Stimulated activated CD4-positive, alpha-beta T cell treated with anti-CD3 and anti-CD28 coated beads, Interleukin-1b, Interleukin-23, amount 100 ng/mL, for 48 hours (primary cell): ENCODE results near the gene KHDC1L.
"Not testable (repeated sequence)": the region's sequence is repeated elsewhere in the genome, so short reads cannot be mapped to it uniquely, and the experiment has no call there.

Experiments used
- DNase-seq: peaks from one replicate; pipeline ENCODE4 v3.0.0-alpha.2; 2020

The KHDC1L gene

DNA sequence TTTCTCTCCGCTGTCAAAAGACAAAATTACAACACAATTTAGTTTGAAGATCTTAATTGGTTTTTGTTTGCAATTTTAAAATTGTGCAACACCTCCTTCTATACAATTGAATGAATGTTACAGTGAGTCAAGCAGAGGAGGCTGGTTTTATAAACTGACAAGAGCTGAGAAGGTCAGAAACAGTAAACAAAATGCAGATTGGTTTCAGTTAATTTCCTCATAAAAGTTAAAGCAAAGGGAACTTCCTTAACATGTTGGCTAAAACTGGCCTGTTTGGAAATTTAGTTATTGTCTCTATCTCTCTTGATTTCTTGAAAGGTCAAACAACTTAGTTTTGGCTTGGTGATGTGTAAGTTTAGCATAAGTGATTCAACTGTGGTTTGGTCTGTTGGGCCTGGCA, 22.2 kb downstream of the KHDC1L start:
- no peak for DNase-seq

DNA sequence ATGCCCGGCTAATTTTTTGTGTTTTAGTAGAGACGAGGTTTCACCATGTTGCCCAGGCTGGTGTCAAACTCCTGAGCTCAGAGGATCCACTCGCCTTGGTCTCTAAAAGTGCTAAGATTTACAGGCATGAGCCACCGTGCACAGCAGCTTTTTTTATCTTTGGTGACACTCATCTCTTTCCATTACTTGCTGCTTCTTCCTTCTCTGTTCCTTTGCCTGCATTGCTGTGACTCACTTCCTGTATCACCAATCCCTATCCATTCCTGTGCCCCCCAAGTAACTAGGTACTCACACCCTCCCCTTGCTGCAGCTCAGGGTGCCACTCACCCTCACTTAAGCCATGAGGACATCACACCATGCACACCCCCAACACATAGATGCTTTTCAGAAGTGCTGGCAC, 24.6 kb downstream of the KHDC1L start:
- DNase-seq = no peak

DNA sequence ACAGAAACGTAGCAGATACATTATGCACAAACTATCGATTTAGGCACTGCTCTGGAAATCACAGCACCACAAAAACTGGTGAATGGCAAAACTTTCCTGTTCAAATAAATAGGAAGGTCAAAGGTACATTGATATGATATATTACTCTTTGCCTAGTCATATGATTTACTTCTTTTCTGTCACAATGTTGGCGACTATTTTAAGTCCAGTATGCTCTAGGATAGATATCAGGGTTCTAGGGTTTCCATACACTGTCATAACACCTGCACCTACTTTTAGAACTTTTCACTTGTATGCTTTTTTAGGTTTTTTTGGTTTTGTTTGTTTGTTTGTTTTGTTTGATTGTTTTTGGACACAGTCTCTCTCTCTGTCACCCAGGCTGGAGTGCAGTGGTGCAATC, 25.0 kb downstream of the KHDC1L start:
- DNase-seq = no peak

DNA sequence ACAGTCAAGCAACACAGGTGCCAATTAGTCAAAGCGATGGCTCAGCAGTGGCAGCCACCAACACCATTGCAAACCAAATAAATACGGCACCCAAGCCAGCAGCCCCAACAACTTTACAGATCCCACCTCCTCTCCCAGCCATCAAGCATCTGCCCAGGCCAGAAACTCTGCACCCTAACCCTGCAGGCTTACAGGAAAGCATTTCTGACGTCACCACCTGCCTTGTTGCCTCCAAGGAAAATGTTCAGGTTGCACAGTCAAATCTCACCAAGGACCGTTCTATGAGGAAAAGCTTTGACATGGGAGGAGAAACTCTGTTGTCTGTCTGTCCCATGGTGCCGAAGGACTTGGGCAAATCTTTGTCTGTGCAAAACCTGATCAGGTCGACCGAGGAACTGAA, 30.6 kb downstream of the KHDC1L start:
- DNase-seq = no peak

DNA sequence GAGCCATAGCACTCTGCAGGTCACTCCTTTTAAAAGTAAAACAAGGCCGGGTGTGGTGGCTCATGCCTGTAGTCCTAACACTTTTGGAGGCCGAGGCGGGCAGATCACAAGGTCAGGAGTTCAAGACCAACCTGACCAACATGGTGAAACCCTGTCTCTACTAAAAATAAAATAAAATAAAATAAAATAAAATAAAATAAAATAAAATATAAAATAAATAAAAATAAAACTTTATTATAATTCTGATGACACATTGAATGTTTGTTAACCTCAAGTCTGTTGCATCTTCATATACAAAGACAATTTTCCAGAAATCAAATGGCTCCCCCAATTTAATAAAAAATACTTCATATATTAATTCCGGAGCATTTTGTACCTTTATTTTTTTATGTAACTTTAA, 32.0 kb downstream of the KHDC1L start:
- not testable (repeated sequence) for DNase-seq

DNA sequence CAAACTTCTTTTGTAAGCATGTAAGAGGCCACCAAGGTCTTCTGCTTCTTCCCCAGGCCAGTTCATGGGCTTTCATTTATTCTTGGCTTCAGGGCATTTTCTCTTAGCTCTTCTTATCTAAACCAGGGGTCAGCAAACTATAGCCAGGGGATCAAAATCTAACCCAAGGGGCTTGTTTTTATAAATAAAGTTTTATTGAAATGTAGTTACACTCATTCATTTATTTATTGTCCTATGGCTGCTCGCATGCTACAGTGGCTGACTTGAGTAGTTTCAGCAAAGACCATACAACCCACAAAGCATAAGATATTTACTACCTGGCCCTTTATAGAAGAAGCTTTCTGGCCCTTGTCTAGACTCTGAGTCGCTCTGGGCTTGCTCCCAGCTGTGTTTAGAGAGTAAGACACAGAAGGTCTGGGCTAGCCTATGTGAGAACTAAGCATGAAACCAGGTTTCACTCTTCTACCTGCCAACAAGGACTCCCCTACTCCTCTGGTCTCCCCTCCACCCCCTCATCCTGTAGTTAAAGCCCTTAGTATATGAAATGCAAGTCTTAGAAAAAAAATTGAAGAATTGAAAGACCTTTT, 43.2 kb downstream of the KHDC1L start:
- DNase-seq = no peak

DNA sequence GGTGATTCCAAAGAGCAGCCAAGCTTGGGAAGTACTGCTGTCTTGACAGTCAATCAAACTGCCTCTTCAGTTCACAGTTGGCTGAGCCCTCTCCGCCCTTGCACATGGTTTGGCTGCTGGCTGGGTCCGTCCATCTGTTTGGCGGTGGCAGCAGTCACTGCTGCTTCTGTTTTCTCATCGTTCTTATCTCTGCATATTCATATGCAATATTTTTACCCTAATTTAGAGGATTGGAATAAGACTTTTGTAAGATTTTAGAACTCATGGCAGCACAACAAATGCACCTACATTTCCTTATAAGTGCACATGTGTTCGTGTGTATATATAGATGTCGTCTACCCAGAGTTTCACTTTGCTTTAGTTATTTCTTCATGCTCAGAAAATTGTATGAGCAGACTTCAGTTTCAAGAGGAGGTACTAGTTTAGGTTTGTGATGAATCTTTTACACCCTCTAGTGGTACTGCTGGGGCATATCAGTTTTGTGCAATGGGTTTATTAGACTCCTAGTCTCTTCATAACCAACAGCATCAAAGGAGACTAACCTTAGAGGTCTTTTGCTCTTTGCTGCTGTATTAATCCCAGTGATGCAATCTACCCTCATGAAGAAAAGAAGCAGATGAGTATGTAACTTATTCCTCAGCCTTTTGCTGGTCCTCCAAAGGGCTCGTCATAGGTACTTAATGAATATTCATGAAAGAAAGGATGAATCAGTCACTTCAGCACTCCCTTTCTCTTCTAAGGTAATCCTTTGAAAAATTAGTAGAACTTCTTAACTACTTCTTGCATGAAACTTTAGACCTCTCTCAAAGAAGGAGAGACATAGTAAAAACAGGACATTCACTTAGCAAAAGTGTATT, 44.3 kb downstream of the KHDC1L start:
- DNase-seq = no peak

DNA sequence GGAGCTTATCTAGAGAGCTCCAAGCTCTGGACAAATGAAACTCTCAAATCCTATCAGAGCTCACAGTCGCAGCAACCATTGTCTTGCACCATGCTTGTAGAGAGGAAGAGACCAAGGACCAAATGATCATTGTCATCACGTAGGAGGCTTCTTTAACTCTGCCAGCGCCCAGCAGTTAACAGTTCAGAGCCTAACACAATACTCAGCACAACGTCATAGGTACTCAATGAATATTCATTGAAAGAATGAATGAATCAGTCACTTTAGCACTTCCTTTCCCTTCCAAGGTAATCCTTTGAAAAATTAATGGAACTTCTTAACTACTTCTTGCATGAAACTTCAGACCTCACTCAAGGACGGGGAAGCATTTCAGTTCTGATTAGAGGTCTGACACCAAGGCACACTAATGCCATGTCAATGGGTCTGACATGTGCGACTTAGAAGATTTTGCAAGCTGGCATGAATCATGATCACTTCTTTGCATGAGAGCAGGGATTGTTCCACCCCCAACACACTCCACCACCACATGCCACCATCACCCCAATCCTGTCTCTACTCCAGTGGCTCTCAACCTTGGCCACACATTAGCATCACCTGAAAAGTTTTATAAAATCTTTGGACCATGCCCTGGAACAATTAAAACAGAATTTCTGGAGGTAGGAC, 45.1 kb downstream of the KHDC1L start:
- DNase-seq = no peak

DNA sequence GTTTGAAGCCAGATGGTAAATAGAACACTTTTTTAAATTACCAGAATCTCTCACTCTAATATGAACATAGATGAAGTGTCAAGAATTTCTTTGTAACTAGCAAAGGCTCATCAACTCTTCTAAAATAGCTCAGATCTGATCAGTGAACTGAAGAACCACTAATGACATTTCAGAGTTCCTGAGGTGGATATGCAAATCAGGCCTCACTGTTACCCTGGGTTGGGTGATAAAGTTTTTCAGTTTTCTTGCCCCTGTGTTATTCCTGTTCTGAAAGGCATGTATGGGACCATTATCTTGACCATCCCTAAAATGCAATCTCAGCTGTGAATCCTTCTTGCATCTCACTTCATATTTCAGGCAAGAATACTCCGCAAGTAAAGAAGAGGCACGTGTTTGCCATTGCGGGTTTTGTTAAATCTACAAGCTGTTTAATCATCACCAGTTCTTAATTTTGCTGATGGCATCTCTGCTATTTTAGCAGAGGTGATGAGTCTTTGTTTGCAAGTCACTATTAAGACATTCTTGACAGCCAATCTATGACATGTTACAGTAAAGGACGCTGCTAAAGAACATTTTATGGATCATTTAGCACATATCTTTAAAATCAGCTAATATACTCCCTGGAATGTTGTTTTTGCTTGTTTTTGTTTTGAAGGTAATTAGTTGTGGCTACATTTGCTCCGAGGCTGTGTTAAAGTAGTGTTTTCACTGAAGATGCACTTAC, 47.9 kb downstream of the KHDC1L start:
- DNase-seq = no peak

DNA sequence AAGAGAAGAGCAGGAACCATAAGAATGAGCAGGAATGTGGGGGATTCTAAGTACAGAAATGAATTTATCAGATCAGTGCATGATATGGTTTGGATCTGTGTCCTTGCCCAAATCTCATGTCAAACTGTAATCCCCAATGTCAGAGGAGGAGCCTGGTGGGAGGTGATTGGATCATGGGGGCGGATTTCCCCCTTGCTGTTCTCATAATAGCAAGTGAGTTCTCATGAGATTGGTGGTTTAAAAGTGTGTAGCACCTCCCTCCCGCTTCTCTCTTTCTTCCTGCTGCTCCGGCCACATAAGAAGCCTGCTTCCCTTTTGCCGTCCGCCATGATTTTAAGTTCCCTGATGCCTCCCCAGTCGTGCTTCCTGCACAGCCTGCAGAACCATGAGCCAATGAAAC, 49.2 kb downstream of the KHDC1L start:
- DNase-seq = no peak

DNA sequence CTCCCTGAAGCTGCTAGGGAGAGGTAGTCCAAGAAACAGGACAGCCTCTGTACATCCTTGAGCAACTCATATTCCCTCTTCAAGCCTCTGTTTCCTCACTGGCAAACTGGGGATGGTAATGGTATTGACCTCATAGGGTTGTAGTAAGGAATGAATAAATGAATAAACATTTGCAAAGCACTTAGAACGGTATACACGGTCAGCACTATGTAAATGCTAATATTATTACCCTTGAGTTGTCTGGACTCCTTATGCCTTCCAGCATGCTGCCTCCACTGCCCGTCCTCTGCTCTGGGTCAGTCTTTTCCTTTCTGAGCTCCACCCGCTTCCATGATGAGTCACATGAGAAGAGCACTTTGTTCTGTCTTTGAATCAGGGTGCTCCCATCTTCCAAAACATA, 50.6 kb downstream of the KHDC1L start:
- DNase-seq = no peak
